ENCODE measurements around the gene GNAQ.

Gene GNAQ

DNA sequence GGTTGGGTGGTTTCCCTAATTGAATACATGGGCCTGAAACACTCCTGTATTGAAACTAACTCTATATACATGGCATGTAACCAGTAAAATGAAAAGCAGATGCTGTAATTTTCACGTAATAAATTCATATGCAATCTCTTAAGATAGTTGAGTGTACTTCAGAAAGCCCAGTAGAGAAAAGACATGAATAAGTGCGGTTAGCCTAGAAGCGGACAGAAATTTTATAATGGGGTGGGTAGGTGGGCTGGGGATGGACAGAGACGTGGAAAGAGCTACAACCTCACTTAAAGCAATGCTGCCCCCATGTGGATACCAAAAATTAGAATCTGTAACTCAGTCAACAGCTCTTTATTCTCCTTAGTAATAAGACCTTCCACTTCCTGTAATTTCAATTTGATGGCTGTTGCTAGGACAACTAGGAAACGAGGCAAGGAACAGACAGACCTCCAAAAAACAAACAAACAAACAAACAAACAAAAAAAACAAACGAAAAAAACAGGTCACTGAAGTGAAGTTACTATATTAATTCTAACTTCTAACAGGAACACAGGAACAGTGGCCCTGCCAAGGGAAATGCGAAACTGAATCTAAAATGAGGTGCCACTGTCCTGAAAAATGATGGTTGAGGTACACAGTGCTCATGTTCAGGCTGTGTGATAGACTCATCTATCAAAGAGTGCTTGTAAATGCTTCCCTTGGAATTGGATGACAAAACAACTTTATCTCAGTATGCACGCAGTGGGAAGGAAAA is 280.1 kb downstream of the GNAQ start:
- H3K4me3 ChIP-seq (replicated peaks in 1 of 2; ENCODE audit: low read depth in 2 of 2, low read length in 2 of 2) = no peak overlapping the region
- TF ChIP-seq, protein P1, sequence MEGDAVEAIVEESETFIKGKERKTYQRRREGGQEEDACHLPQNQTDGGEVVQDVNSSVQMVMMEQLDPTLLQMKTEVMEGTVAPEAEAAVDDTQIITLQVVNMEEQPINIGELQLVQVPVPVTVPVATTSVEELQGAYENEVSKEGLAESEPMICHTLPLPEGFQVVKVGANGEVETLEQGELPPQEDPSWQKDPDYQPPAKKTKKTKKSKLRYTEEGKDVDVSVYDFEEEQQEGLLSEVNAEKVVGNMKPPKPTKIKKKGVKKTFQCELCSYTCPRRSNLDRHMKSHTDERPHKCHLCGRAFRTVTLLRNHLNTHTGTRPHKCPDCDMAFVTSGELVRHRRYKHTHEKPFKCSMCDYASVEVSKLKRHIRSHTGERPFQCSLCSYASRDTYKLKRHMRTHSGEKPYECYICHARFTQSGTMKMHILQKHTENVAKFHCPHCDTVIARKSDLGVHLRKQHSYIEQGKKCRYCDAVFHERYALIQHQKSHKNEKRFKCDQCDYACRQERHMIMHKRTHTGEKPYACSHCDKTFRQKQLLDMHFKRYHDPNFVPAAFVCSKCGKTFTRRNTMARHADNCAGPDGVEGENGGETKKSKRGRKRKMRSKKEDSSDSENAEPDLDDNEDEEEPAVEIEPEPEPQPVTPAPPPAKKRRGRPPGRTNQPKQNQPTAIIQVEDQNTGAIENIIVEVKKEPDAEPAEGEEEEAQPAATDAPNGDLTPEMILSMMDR (IDR thresholded peaks at IDR 0.05; ENCODE audit: low read depth, low read length) = peak; percentile 43
- DNase-seq (ENCODE audit: low read depth in 2 of 2) = peak; percentile 86 to 90

DNA sequence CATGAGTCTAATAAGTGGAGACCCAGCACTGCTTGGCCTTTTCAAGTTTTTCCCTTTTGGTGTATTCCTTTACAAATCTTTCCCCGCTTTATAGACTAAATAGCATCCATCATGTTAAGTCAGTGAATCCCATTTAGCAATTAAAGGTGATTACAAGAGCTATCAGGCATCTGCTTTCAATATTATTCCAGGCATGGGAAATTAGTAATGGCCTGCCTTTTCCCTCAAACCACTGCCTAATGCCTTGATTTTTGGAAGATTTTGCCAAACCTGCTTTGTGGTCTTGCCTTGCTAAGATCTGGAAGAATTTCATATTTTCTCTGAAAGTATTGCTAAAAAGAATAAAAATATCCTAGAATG is 280.6 kb downstream of the GNAQ start:
- TF ChIP-seq, protein P1 (IDR thresholded peaks at IDR 0.05; ENCODE audit: low read depth, low read length) = no peak
- no peak for DNase-seq (ENCODE audit: low read depth in 2 of 2)
- no peak overlapping the region for H3K4me3 ChIP-seq (replicated peaks in 1 of 2; ENCODE audit: low read depth in 2 of 2, low read length in 2 of 2)

DNA sequence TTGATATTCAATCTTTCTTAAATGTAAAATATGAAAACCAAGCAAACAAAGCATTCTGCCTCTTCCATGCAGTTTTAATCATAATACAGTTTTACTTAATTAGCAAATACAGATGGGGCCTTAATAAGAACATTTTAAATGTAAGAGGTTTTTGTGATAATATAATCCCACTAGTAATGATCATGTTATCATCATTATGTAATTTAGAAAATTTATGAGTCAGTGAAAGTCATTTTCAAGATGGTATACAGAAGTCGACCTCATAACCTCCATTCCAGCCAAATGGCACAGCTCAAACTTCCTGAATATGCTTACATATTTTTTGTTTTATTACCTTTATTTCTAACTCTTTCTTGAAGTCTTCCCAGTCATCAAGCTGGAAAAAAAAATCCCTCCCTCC is 281.3 kb downstream of the GNAQ start:
- DNase-seq (ENCODE audit: low read depth in 2 of 2) = peak; percentile 20 to 71
- TF ChIP-seq, protein P1 (IDR thresholded peaks at IDR 0.05; ENCODE audit: low read depth, low read length) = no peak
- no peak overlapping the region for H3K4me3 ChIP-seq (replicated peaks in 1 of 2; ENCODE audit: low read depth in 2 of 2, low read length in 2 of 2)

DNA sequence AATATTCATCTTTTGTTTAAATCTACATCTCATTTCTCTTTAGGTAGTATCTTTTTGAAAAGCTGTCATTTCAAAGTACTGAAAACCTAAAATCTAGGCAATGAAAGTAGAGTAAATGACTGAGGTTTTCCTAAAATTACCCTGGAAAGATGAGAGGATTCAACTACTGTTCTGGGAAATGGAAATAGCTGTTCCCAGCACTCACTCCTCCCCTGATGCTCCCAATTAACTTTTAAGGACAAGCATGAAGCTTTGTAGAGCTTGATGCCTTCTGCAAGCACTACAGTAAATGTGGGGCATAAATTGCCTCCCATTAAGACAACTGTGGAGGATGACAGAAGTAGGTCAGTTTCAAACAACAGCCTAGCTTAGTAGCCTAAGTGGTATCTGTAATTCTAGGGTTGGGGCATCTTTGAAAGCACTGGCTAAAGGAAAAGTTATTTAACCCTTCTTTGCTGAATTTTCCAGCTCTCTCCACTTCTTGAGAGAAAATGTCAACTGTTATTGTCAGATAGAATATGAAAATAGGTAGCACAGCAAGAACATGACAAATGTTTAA is 283.3 kb downstream of the GNAQ start:
- TF ChIP-seq, protein P1 (IDR thresholded peaks at IDR 0.05; ENCODE audit: low read depth, low read length) = no peak
- H3K4me3 ChIP-seq (replicated peaks in 1 of 2; ENCODE audit: low read depth in 2 of 2, low read length in 2 of 2) = no peak overlapping the region
- no peak for DNase-seq (ENCODE audit: low read depth in 2 of 2)

DNA sequence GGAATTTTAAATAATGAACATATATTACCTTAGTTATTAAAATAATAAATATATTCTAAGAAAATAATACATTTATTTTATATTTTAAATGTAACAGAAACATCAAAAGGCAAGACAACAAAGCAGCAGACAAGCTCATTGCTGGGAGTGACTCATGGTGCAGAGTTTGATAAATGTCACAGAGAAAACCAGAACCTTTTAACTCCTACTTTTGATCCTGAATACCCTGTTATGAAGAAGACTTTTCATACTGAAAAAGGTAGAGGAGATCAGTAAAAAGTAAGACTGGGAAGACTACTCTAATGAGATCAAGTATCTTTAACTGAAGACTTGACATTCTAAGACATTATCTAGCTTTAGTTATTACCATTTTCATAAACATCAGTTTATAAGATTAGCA is 284.4 kb downstream of the GNAQ start:
- TF ChIP-seq, protein P1 (IDR thresholded peaks at IDR 0.05; ENCODE audit: low read depth, low read length) = no peak
- H3K4me3 ChIP-seq (replicated peaks in 1 of 2; ENCODE audit: low read depth in 2 of 2, low read length in 2 of 2) = no peak overlapping the region
- DNase-seq (ENCODE audit: low read depth in 2 of 2) = peak in 1 of 2 donors; percentile 27

DNA sequence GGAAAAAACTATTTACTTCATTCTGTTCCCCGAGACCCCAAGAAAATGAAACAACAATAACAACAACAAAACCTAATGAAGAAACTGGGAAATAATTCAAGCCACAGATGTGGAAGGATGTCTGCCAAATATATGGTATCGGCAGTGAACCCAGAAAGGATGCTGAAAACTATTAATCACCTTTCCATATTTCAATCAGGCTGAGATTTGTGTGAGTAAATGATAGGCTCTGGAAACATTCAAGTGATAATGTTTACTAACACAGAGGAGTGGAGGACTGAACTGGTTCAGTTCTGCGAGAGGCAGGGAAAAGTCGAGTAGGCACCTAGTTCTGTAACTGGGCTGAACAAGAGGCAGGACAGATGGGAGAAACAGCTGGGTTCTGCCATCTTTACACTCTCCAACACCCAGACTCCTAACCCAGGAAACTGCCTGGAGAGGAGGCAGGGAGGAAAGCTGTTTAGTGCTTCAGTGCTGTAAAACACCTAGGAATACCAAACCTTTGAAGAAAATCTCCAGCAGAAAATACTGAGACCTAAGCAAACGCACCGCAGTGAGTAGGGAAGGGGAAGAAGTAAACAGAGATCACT is 286.7 kb downstream of the GNAQ start:
- TF ChIP-seq, protein P1 (IDR thresholded peaks at IDR 0.05; ENCODE audit: low read depth, low read length) = no peak
- DNase-seq (ENCODE audit: low read depth in 2 of 2) = peak in 1 of 2 donors; percentile 8
- H3K4me3 ChIP-seq (replicated peaks in 1 of 2; ENCODE audit: low read depth in 2 of 2, low read length in 2 of 2) = no peak overlapping the region
